ENCODE measurements around the gene DCDC2B. TPM values are rescaled to one million over a fixed set of nuclear protein-coding genes. Genes with fewer than 3 reads are reported as not detected.

DCDC2B gene
- total and polyA plus RNA-seq, 2 of the 13 experiments (the other 11 are each of a cell fraction or from before 2014, with no cell fraction given): not detected

DNA sequence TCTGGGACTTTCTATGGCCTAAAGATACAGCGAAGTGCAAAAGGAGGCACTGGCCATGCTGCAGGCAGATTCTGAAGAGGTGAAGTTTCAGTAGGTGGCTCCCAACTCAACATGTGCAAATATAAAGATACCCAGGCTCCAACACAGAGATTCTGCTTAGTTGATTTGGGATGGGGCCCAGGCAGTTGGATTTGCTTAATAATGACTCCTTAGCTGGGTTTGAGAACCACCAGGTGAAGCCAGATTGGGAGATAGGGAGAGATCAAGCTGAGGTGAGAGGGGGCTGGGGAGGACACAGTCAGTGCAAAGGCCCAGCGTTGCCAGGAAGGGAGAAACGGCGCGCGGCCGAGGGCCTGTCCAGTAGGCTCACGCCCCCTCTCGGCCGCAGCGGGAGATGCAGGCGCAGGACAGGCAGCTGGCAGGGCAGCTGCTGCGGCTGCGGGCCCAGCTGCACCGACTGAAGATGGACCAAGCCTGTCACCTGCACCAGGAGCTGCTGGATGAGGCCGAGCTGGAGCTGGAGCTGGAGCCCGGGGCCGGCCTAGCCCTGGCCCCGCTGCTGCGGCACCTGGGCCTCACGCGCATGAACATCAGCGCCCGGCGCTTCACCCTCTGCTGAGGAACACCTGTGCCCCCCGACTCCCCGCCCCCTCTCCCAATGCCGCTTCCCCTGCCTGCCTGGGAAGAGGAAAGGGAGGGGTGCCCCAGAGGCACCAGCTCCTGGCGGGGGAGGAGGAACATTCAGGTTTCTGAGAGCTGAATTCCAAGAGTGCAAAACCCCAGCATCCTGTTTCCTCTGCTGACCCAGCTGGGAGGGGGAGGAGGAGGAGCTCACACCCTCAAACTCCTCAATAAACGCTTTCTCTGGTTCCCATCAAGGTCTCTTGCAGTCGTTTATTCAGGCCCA, 39.3 kb downstream of the DCDC2B start (continued):
- TF ChIP-seq, protein P1, sequence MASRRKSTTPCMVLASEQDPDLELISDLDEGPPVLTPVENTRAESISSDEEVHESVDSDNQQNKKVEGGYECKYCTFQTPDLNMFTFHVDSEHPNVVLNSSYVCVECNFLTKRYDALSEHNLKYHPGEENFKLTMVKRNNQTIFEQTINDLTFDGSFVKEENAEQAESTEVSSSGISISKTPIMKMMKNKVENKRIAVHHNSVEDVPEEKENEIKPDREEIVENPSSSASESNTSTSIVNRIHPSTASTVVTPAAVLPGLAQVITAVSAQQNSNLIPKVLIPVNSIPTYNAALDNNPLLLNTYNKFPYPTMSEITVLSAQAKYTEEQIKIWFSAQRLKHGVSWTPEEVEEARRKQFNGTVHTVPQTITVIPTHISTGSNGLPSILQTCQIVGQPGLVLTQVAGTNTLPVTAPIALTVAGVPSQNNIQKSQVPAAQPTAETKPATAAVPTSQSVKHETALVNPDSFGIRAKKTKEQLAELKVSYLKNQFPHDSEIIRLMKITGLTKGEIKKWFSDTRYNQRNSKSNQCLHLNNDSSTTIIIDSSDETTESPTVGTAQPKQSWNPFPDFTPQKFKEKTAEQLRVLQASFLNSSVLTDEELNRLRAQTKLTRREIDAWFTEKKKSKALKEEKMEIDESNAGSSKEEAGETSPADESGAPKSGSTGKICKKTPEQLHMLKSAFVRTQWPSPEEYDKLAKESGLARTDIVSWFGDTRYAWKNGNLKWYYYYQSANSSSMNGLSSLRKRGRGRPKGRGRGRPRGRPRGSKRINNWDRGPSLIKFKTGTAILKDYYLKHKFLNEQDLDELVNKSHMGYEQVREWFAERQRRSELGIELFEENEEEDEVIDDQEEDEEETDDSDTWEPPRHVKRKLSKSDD (CRISPR knock-in tag; IDR thresholded peaks at IDR 0.05; ENCODE audit: low read depth): 0 out of 2 replicates have a peak, but pooled peaks have one; percentile 51
- TF ChIP-seq FOXP1 (IDR thresholded peaks at IDR 0.05) (no peak), FOXP1 (CRISPR knock-in tag; IDR thresholded peaks at IDR 0.05) (no peak), ZNF550 (CRISPR knock-in tag; IDR thresholded peaks at IDR 0.05; ENCODE audit: borderline replicate concordance) (no peak), KLF6 (CRISPR knock-in tag; IDR thresholded peaks at IDR 0.05) (no peak), SRY (CRISPR knock-in tag; IDR thresholded peaks at IDR 0.05) (no peak), ADNP (CRISPR knock-in tag; IDR thresholded peaks at IDR 0.05) (peak; percentile 95), HOXA9 (CRISPR knock-in tag; IDR thresholded peaks at IDR 0.05; ENCODE audit: borderline replicate concordance) (no peak; the same call in 1 of the 2 replicates), ZNF496 (CRISPR knock-in tag; IDR thresholded peaks at IDR 0.05; ENCODE audit: insufficient replicate concordance) (no peak), ZNF3 (CRISPR knock-in tag; IDR thresholded peaks at IDR 0.05) (peak; percentile 65; the same call in 1 of the 2 replicates), FOSL1 (CRISPR knock-in tag; IDR thresholded peaks at IDR 0.05; ENCODE audit: borderline replicate concordance) (no peak), RARA (CRISPR knock-in tag; IDR thresholded peaks at IDR 0.05) (peak; percentile 58), MED1 (CRISPR knock-in tag; IDR thresholded peaks at IDR 0.05) (peak; percentile 45; the same call in 1 of the 2 replicates), SRSF1 (optimal IDR thresholded peaks at IDR 0.05; ENCODE audit: low read depth, low read length) (no peak), BHLHE40 (IDR thresholded peaks at IDR 0.05; ENCODE audit: low read length) (peak; percentile 55), ZNF878 (CRISPR knock-in tag; IDR thresholded peaks at IDR 0.05) (no peak)
- TF ChIP-seq, protein P2, sequence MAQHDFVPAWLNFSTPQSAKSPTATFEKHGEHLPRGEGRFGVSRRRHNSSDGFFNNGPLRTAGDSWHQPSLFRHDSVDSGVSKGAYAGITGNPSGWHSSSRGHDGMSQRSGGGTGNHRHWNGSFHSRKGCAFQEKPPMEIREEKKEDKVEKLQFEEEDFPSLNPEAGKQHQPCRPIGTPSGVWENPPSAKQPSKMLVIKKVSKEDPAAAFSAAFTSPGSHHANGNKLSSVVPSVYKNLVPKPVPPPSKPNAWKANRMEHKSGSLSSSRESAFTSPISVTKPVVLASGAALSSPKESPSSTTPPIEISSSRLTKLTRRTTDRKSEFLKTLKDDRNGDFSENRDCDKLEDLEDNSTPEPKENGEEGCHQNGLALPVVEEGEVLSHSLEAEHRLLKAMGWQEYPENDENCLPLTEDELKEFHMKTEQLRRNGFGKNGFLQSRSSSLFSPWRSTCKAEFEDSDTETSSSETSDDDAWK (CRISPR knock-in tag; IDR thresholded peaks at IDR 0.05): no peak
- TF ChIP-seq, protein P3, sequence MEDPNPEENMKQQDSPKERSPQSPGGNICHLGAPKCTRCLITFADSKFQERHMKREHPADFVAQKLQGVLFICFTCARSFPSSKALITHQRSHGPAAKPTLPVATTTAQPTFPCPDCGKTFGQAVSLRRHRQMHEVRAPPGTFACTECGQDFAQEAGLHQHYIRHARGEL (CRISPR knock-in tag; IDR thresholded peaks at IDR 0.05): no peak
- TF ChIP-seq, protein P4, sequence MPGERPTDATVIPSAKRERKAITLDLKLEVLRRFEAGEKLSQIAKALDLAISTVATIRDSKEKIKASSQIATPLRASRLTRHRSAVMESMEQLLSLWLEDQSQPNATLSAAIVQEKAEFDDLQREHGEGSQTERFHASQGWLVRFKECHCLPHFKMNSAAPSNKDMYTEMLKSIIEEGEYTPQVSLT (CRISPR knock-in tag; IDR thresholded peaks at IDR 0.05; ENCODE audit: borderline replicate concordance, low read depth): no peak
- TF ChIP-seq, protein P5, sequence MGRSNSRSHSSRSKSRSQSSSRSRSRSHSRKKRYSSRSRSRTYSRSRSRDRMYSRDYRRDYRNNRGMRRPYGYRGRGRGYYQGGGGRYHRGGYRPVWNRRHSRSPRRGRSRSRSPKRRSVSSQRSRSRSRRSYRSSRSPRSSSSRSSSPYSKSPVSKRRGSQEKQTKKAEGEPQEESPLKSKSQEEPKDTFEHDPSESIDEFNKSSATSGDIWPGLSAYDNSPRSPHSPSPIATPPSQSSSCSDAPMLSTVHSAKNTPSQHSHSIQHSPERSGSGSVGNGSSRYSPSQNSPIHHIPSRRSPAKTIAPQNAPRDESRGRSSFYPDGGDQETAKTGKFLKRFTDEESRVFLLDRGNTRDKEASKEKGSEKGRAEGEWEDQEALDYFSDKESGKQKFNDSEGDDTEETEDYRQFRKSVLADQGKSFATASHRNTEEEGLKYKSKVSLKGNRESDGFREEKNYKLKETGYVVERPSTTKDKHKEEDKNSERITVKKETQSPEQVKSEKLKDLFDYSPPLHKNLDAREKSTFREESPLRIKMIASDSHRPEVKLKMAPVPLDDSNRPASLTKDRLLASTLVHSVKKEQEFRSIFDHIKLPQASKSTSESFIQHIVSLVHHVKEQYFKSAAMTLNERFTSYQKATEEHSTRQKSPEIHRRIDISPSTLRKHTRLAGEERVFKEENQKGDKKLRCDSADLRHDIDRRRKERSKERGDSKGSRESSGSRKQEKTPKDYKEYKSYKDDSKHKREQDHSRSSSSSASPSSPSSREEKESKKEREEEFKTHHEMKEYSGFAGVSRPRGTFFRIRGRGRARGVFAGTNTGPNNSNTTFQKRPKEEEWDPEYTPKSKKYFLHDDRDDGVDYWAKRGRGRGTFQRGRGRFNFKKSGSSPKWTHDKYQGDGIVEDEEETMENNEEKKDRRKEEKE (IDR thresholded peaks at IDR 0.05): no peak
